T-helper 22 cell (primary cell): ENCODE measurements around the gene DSG3.

Source experiments
- DNase-seq: peaks from one replicate; pipeline ENCODE4 v3.0.0-alpha.2; 2020; ENCODE audit warnings: low read depth

DSG3 gene, protein sequence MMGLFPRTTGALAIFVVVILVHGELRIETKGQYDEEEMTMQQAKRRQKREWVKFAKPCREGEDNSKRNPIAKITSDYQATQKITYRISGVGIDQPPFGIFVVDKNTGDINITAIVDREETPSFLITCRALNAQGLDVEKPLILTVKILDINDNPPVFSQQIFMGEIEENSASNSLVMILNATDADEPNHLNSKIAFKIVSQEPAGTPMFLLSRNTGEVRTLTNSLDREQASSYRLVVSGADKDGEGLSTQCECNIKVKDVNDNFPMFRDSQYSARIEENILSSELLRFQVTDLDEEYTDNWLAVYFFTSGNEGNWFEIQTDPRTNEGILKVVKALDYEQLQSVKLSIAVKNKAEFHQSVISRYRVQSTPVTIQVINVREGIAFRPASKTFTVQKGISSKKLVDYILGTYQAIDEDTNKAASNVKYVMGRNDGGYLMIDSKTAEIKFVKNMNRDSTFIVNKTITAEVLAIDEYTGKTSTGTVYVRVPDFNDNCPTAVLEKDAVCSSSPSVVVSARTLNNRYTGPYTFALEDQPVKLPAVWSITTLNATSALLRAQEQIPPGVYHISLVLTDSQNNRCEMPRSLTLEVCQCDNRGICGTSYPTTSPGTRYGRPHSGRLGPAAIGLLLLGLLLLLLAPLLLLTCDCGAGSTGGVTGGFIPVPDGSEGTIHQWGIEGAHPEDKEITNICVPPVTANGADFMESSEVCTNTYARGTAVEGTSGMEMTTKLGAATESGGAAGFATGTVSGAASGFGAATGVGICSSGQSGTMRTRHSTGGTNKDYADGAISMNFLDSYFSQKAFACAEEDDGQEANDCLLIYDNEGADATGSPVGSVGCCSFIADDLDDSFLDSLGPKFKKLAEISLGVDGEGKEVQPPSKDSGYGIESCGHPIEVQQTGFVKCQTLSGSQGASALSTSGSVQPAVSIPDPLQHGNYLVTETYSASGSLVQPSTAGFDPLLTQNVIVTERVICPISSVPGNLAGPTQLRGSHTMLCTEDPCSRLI

DNA sequence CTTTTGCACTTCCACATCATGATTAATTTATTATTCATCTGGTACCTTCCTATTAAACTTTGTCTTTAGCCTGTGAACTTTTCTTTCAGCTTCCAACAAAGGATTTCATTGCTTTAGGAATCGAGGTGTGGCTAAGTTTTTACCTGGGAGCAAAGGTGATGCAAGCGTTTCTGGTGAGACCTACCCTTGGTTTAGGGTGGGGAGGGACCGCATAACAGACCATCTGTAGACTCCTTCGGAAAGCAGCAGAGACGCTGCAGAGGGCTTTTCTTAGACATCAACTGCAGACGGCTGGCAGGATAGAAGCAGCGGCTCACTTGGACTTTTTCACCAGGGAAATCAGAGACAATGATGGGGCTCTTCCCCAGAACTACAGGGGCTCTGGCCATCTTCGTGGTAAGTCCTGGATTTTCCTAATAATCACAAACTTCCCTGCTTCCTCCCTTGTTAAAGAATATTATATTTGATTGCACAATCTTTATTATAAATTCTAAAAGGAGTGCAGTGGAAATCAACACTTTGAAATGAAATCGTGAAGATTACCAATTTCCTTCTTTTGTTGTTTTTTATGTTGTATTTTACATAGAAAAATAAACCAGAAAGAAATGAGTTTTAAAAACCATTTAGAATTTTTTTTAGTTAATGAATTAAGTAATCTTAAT, at the start of gene DSG3:
DSG3 (plus strand) TSS at position 212 of the 662 bp plus-strand sequence; CDS start at position 349, 137 bp downstream.
- no peak for DNase-seq

- DNase-seq, result no peak
Measured at GRCh38 chr18:31398191-31398590, 49.4 kb upstream of the DSG3 start.

DNA sequence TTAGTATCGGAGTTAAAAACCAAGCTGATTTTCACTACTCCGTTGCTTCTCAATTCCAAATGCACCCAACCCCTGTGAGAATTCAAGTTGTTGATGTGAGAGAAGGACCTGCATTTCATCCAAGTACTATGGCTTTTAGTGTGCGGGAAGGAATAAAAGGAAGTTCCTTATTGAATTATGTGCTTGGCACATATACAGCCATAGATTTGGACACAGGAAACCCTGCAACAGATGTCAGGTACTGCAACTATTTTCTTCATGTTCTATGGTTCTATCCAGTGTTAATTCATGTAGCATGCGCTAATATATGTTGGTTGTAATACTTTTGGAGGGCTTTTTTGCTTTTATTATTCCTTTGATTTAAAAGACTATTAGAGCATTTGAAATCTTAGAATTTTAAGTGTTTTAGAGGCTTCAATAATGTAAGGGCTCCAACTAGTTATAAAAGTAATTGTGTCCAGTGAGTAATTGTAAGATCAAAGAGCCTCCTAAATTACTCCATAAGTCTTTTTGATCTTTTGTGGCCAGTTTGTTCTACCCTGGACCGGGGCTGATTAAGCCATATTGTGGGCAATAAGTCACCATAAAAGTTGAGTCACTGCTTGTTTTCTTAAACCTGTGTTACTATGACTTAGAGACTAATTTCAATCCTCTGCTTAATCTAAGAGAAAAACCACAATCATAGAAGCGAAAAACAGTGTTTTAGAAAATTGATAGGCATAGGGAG, 48.1 kb upstream of the DSG3 start:
- DNase-seq, result no peak

- DNase-seq, result no peak
Measured at GRCh38 chr18:31401156-31402025, 46.1 kb upstream of the DSG3 start.

- no peak for DNase-seq
Measured at GRCh38 chr18:31402026-31402373, 45.5 kb upstream of the DSG3 start.

GRCh38 chr18:31403409-31403808, 44.1 kb upstream of the DSG3 start:
- DNase-seq, result no peak

GRCh38 chr18:31407649-31408048, 39.9 kb upstream of the DSG3 start:
- no peak for DNase-seq

DNA sequence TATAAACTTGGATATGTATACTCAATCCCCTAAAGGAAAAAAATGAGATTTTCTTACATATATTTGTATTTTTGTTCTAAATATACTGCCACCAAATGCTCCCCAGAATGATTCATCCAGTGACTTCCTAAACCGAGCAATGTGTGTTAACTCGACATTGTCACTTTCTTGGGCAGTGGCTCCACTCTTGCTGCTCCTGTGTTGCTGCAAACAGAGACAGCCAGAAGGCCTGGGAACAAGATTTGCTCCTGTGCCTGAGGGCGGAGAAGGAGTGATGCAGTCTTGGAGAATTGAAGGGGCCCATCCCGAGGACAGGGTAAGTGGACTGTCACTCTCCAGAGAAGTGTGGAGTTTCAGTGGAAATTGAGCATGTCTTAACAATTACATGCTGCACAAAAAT, 38.3 kb upstream of the DSG3 start:
- no peak for DNase-seq

- DNase-seq, result no peak
Measured at GRCh38 chr18:31410716-31411483, 36.6 kb upstream of the DSG3 start.

- no peak for DNase-seq
Measured at GRCh38 chr18:31413137-31413536, 34.4 kb upstream of the DSG3 start.

- DNase-seq, result no peak
Measured at GRCh38 chr18:31417850-31418249, 29.7 kb upstream of the DSG3 start.

- no peak for DNase-seq
Measured at GRCh38 chr18:31419457-31419932, 28.0 kb upstream of the DSG3 start.

DNA sequence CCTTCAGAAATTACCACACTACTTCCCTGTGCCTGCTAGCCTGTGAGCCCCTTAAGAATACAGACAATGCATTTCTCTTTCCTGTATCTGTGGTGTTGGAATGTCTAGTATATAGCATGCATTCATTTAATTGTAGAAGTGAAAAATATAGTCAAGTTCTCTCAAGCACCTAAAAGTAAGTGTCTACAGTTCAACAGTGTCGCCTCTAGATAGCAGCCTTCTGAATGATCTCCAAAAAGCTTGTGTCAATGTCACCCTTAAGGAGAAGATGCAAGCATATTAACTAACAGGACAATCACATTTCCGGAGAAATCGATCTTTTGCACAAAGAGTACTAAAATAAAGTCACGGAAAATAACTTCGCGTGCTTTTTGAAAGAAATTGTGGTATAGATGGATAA, 27.5 kb upstream of the DSG3 start:
- DNase-seq, result no peak

DNA sequence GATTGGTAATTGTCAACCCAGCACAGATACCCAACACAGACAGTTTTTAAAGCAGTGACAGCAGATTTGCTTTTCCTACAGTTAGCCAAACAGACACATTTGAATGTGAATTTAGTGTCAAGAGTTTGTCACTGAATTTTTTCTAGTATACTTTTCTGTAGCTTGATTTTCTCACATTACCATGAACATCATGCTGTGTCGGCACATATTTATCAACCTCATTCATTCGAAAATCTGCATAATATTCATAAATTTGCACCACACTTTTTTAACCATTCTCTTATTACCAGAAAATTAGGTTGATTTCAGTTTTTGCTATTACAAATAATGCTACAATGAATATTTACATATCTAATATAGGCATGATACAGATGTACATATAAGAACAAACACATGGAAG, 27.0 kb upstream of the DSG3 start:
- DNase-seq, result no peak

DNA sequence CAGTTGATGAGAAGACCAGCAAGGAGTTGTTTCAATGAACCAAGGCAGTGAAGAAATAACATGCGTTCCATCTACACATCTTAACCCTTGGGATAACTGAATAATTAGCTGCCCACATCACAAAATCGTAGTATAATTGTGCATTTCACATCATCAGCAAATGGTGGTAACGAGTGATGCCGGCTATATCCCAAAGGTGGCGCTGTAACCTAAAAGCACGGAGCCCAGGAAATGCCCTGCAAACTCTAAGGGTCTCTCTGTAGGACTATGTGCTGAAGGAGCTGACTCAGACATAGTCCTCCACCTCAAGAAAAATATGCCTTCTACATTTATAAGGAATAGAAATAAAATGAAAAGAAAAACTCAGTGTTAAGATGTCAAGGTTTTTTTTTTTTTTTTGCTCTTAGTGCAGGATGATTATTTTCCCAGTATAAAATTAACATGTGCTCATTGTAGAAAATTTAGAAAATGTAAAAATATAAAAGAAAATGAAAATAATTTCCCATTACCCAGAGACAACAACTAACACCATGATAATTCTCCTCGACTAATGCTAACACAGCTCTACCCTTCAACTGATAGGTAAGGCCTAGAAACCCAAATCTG, 23.1 kb upstream of the DSG3 start:
- no peak for DNase-seq

DNA sequence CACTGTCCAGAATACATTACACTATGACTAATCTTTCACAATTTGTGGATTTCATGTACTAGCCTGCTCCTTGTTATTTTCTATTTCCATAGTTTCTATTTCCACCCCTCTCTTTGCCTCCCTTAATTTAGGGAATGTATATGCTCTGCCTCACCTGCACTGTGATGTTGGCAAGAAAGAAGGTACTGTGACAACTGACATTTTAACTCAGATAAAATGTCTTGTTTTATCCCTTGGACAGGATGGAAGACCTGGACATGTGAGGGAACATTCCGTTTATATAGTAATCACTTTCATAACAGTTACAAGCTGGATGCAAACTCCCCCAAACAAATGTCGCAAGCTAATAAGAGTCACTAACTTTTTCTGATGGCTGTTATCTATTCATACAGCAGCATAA, 21.5 kb upstream of the DSG3 start:
- no peak for DNase-seq

DNA sequence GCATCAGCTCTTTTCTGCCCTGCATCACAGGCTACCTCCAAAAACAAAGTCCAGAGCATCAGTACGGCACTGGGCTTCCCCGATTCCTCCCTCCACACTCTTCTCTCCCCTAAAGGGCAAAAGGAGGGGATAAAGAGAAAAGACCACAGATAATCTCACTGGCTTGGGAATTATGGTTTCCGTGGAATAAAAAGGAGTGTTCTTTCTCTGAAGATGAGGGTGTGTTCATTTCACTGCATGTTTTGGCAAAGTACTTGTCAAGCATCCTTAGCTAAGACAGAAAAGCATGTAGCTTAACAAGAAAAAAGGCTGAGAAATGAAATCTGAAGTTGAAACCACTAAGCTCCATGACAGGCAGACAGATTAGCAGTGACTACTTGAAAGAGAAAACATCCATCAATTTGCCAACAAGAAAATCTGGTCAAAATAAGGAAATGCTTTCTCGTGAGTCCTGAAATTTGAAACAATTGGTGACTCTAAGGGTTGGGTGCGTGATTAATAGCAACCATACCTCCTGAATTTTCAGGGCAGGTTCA, 20.6 kb upstream of the DSG3 start:
- DNase-seq, result no peak

DNA sequence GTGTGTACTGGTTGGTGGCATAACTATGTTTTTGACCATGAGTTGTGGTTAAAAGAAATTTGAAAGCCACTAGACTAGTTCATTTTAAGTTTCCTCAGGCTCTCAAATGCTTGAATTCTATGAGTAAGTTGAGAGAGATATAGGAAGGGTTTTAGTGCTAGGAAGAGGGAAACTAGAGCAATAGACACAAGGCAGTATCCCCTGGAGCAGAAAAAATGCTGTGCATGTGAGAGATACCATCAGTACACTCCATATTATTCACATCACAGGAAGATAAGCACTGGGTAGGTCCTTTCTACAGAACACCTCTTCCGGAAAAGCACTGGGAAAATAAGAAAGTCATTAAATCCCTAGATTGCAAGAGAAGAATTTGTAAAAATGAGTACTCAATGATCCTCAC, 19.3 kb upstream of the DSG3 start:
- DNase-seq, result no peak

GRCh38 chr18:31429623-31430022, 17.9 kb upstream of the DSG3 start:
- DNase-seq, result no peak
